IMR-90 (cell line): Measurements from ENCODE around the gene TTC7B. TPM values are rescaled to one million over a fixed set of nuclear protein-coding genes. Genes with fewer than 3 reads are reported as not detected.

Source experiments
- ATAC-seq: fragments of 200-7000 bp; cut with Tn5 transposase; 2 replicates; pipeline ENCODE4 v1.9.1; 2020; ENCODE audit warnings: low read depth, mild to moderate bottlenecking, moderate library complexity
- BruUV-seq: library from RNA; stranded (reverse); fragments of 400-500 nt; replicated peaks from 2 replicates; lab custom pipeline; 2021; lab: Mats Ljungman, UMichigan
- CTCF ChIA-PET: fragments of 300-600 bp; formaldehyde crosslinking; extraction: SDS; loops from one replicate; lab custom pipeline; 2021; ENCODE audit warnings: antibody characterized with exemption; lab: Yijun Ruan, JAX
- POLR2A ChIA-PET: fragments of 300-600 bp; sonication (Branson Sonifier 250); formaldehyde crosslinking; loops from one replicate; lab custom pipeline; 2022; ENCODE audit warnings: antibody characterized with exemption; ENCODE audit not compliant: unreplicated experiment; lab: Charles Lee
- DNase-seq: peaks from one replicate; pipeline ENCODE4 v3.0.0; 2013
- H2AFZ ChIP-seq: replicated peaks from 2 replicates; pipeline ENCODE3; 2013; ENCODE audit warnings: low read length, mild to moderate bottlenecking; ENCODE audit not compliant: poor library complexity
- H2AK5ac ChIP-seq: 2 replicates; pipeline ENCODE4 v1.6.1; 2013; ENCODE audit warnings: low read depth, low read length, inconsistent platforms
- H2AK9ac ChIP-seq: replicated peaks from 2 replicates; pipeline ENCODE3; 2013; ENCODE audit warnings: mild to moderate bottlenecking, low read depth, low read length, moderate library complexity; ENCODE audit not compliant: poor library complexity
- H2BK120ac ChIP-seq: 2 replicates; pipeline ENCODE4 v1.6.1; 2013; ENCODE audit warnings: low read depth, low read length, inconsistent platforms
- H2BK15ac ChIP-seq: 3 replicates; pipeline ENCODE4 v1.6.1; 2013; ENCODE audit warnings: low read depth, low read length, inconsistent platforms
- H2BK20ac ChIP-seq: 2 replicates; pipeline ENCODE4 v1.6.1; 2013; ENCODE audit warnings: low read depth, mild to moderate bottlenecking, inconsistent platforms, low read length, moderate library complexity
- H2BK5ac ChIP-seq: 2 replicates; pipeline ENCODE4 v1.6.1; 2013; ENCODE audit warnings: mild to moderate bottlenecking, low read depth, low read length, inconsistent platforms; ENCODE audit not compliant: poor library complexity, severe bottlenecking
- H3K14ac ChIP-seq: replicated peaks from 2 replicates; pipeline ENCODE4 v1.6.1; 2013; ENCODE audit warnings: low read depth, low read length, inconsistent platforms
- H3K18ac ChIP-seq: 2 replicates; pipeline ENCODE4 v1.6.1; 2013; ENCODE audit warnings: low read depth, low read length, control low read depth
- H3K23ac ChIP-seq: 2 replicates; pipeline ENCODE4 v1.6.1; 2013; ENCODE audit warnings: low read depth, low read length, inconsistent platforms
- H3K27ac ChIP-seq: 2 replicates; pipeline ENCODE4 v1.5.1; 2013; ENCODE audit warnings: mild to moderate bottlenecking, control low read depth, low read length; ENCODE audit not compliant: insufficient read depth
- H3K27me3 ChIP-seq: 2 replicates; pipeline ENCODE4 v1.6.1; 2013; ENCODE audit warnings: low read length; ENCODE audit not compliant: control insufficient read depth, insufficient read depth
- H3K36me3 ChIP-seq: 2 replicates; pipeline ENCODE4 v1.6.1; 2013; ENCODE audit warnings: low read length, mixed read lengths; ENCODE audit not compliant: control insufficient read depth, insufficient read depth
- H3K4ac ChIP-seq: 2 replicates; pipeline ENCODE4 v1.6.1; 2013; ENCODE audit warnings: low read depth, low read length, inconsistent platforms
- H3K4me1 ChIP-seq: 2 replicates; pipeline ENCODE4 v1.6.1; 2013; ENCODE audit warnings: low read length, mixed read lengths; ENCODE audit not compliant: control insufficient read depth, insufficient read depth
- H3K4me2 ChIP-seq: 2 replicates; pipeline ENCODE4 v1.6.1; 2013; ENCODE audit warnings: low read depth, mild to moderate bottlenecking, control low read depth, low read length, moderate library complexity
- H3K4me3 ChIP-seq: 2 replicates; pipeline ENCODE4 v1.5.1; 2013; ENCODE audit warnings: low read depth, mild to moderate bottlenecking, control low read depth, low read length, moderate library complexity; ENCODE audit not compliant: insufficient read depth
- H3K56ac ChIP-seq: 2 replicates; pipeline ENCODE4 v1.6.1; 2013; ENCODE audit warnings: low read length, inconsistent platforms; ENCODE audit not compliant: insufficient read depth; ENCODE audit errors: extremely low read depth
- H3K79me1 ChIP-seq, 2 experiments: 2 replicates each; pipeline ENCODE4 v1.6.1; 2013; ENCODE audit warnings: low read length in 2 of 2, inconsistent platforms in 1 of 2, low read depth in 1 of 2
- H3K9ac ChIP-seq: 2 replicates; pipeline ENCODE4 v1.6.1; 2013; ENCODE audit warnings: low read depth, low read length, control low read depth
- H3K9me1 ChIP-seq: 2 replicates; pipeline ENCODE4 v1.6.1; 2013; ENCODE audit warnings: low read length, inconsistent platforms; ENCODE audit not compliant: insufficient read depth
- H3K9me3 ChIP-seq: 2 replicates; pipeline ENCODE4 v1.6.1; 2013; ENCODE audit warnings: low read length; ENCODE audit not compliant: control insufficient read depth, insufficient read depth
- H4K20me1 ChIP-seq: 2 replicates; pipeline ENCODE4 v1.6.1; 2013; ENCODE audit warnings: low read length, inconsistent platforms; ENCODE audit not compliant: insufficient read depth
- H4K5ac ChIP-seq: 2 replicates; pipeline ENCODE4 v1.6.1; 2013; ENCODE audit warnings: mild to moderate bottlenecking, low read depth, low read length, control low read depth
- H4K8ac ChIP-seq, 2 experiments: 2 replicates each; pipeline ENCODE4 v1.6.1; 2013; ENCODE audit warnings: low read depth in 2 of 2, low read length in 2 of 2, control low read depth in 1 of 2, inconsistent platforms in 1 of 2
- H4K91ac ChIP-seq: 2 replicates; pipeline ENCODE4 v1.6.1; 2013; ENCODE audit warnings: low read depth, low read length, inconsistent platforms; ENCODE audit not compliant: insufficient read depth
- BHLHE40 ChIP-seq: fragments of 150-350 bp; IDR thresholded peaks from 2 replicates; pipeline ENCODE4 v1.6.1; 2016; ENCODE audit warnings: mild to moderate bottlenecking, low read depth, low read length
- CEBPB ChIP-seq: IDR thresholded peaks from 2 replicates; pipeline ENCODE4 v1.6.1; 2012; ENCODE audit warnings: low read depth, low read length, improper control_type of control experiment
- CHD1 ChIP-seq: IDR thresholded peaks from 2 replicates; pipeline ENCODE4 v1.6.1; 2012; ENCODE audit warnings: low read depth, low read length, improper control_type of control experiment
- ELK1 ChIP-seq: fragments of 150-350 bp; IDR thresholded peaks from 2 replicates; pipeline ENCODE4 v1.6.1; 2016; ENCODE audit warnings: low read depth, mild to moderate bottlenecking, low read length, moderate library complexity, borderline replicate concordance
- FOS ChIP-seq: fragments of 150-350 bp; IDR thresholded peaks from 2 replicates; pipeline ENCODE4 v1.6.1; 2016; ENCODE audit warnings: low read depth, low read length
- MAFK ChIP-seq: IDR thresholded peaks from 2 replicates; pipeline ENCODE4 v1.6.1; 2012; ENCODE audit warnings: low read depth, low read length, improper control_type of control experiment
- MAZ ChIP-seq: IDR thresholded peaks from 2 replicates; pipeline ENCODE4 v1.6.1; 2012; ENCODE audit warnings: low read depth, mild to moderate bottlenecking, low read length, improper control_type of control experiment, moderate library complexity, borderline replicate concordance
- MXI1 ChIP-seq: IDR thresholded peaks from 2 replicates; pipeline ENCODE4 v1.6.1; 2012; ENCODE audit warnings: low read depth, mild to moderate bottlenecking, low read length, moderate library complexity, borderline replicate concordance
- NFE2L2 ChIP-seq: fragments of 150-350 bp; IDR thresholded peaks from 2 replicates; pipeline ENCODE4 v1.6.1; 2016; ENCODE audit warnings: low read depth, mild to moderate bottlenecking, low read length
- POLR2A ChIP-seq: IDR thresholded peaks from 2 replicates; pipeline ENCODE4 v1.6.1; 2012; ENCODE audit warnings: mild to moderate bottlenecking, low read depth, low read length
- RAD21 ChIP-seq: IDR thresholded peaks from 2 replicates; pipeline ENCODE4 v1.6.1; 2012; ENCODE audit warnings: low read length, improper control_type of control experiment
- RCOR1 ChIP-seq: IDR thresholded peaks from 2 replicates; pipeline ENCODE4 v1.6.1; 2012; ENCODE audit warnings: mild to moderate bottlenecking, low read length, improper control_type of control experiment; ENCODE audit not compliant: insufficient replicate concordance
- RFX5 ChIP-seq: IDR thresholded peaks from 2 replicates; pipeline ENCODE4 v1.8.0; 2012; ENCODE audit warnings: low read depth, mild to moderate bottlenecking, low read length, moderate library complexity
- SMC3 ChIP-seq: fragments of 150-350 bp; IDR thresholded peaks from 2 replicates; pipeline ENCODE4 v1.6.1; 2016; ENCODE audit warnings: low read depth, mild to moderate bottlenecking, antibody characterized with exemption, low read length, moderate library complexity
- USF2 ChIP-seq: fragments of 150-350 bp; IDR thresholded peaks from 2 replicates; pipeline ENCODE4 v1.6.1; 2017; ENCODE audit warnings: mild to moderate bottlenecking, antibody characterized with exemption, low read length, low read depth
- WGBS, 2 experiments: methylation state at CpG; one replicate each; pipeline versions ENCODE4 v1.1.5 to v1.1.7; 2013; ENCODE audit warnings: missing lambda C conversion rate in 2 of 2; ENCODE audit not compliant: insufficient read length in 1 of 2; ENCODE audit errors: extremely low coverage in 2 of 2; 5-methylcytosine and 5-hydroxymethylcytosine counted together
- dilution Hi-C: fragments of 300-500 bp; cut with HindIII; formaldehyde crosslinking; loops from one replicate; pipeline ENCODE4 v1.14.3; 2018; ENCODE audit warnings: low sequenced_read_pairs; ENCODE audit not compliant: unreplicated experiment
- in situ Hi-C: fragments of 300-500 bp; cut with MboI; formaldehyde crosslinking; loops from 3 replicates; pipeline ENCODE4 v1.14.3; 2019; ENCODE audit warnings: low sequenced_read_pairs, inconsistent platforms, mixed read lengths
- intact Hi-C: fragments of 100-400 bp; cut with micrococcal nuclease; formaldehyde crosslinking; loops from 2 replicates; pipeline ENCODE4 v1.10.0; 2022
- polyA plus RNA-seq, 3 experiments: library from polyadenylated mRNA; depleted of rRNA; stranded (reverse); fragments of >200 nt; gene quantifications; 2 replicates each; pipeline ENCODE4 v1.2.3, GENCODE V29; 2012; ENCODE audit warnings: low replicate concordance in 1 of 3
- total RNA-seq: library from RNA; depleted of rRNA; stranded (reverse); fragments of >200 nt; gene quantifications from 2 replicates; pipeline ENCODE4 v1.2.3, GENCODE V29; 2012
- TF ChIP-seq, protein P1 (sequence below): conservative IDR thresholded peaks from 2 replicates; pipeline ENCODE4 v1.5.1; 2012; ENCODE audit warnings: mild to moderate bottlenecking, low read depth, low read length, improper control_type of control experiment

The TTC7B gene
- total and polyA plus RNA-seq, 2 of the 4 experiments (the other 2 are of a cell fraction) = 18.1 to 35.3 TPM

- Histone ChIP-seq H3K4me2 (no peak overlapping the region), H3K9ac (no peak overlapping the region), H2AK9ac (no peak overlapping the region), H3K23ac (no peak overlapping the region), H4K91ac (no peak overlapping the region), H4K8ac (no peak overlapping the region), H4K20me1 (no peaks in the 10 kb centered on the region; the same call in none of the 2 replicates), H2AK5ac (no peak overlapping the region), H3K4me1 (no peaks in the 10 kb centered on the region), H2BK15ac (no peak overlapping the region), H3K27me3 (no peaks in the 10 kb centered on the region), H3K4me3 (no peak overlapping the region), H3K79me1 (no peaks in the 10 kb centered on the region), H4K5ac (no peak overlapping the region), H3K14ac (no peak overlapping the region), H2AFZ (no peak overlapping the region), H2BK20ac (no peak overlapping the region), H3K27ac (no peak overlapping the region), H3K36me3 (0 out of 2 replicates have a peak, but pooled peaks cover 2% of the 10 kb centered on the region), H3K9me1 (peaks cover 7% of the 10 kb centered on the region; the same call in 1 of the 2 replicates), H2BK5ac (no peak overlapping the region), H3K9me3 (no peaks in the 10 kb centered on the region), H3K4ac (no peak overlapping the region), H3K56ac (no peak overlapping the region), H3K18ac (no peak overlapping the region), H2BK120ac (no peak overlapping the region)
- no peak for DNase-seq
- POLR2A ChIA-PET = no interaction called here
- intact Hi-C loops = no loop called here
- ATAC-seq = no peak
- CTCF ChIA-PET = no interaction called here
- dilution Hi-C loops = no loop called here
- BruUV-seq = no TSS peak
- 100% methylated on average over 2 of the region's 7 CpGs; no CpG with 5 or more reads in 1 of the 2 experiments for WGBS, 2 experiments
- TF ChIP-seq MAFK = no peak
- no peak for TF ChIP-seq MAZ
- no peak for TF ChIP-seq RCOR1
- TF ChIP-seq CEBPB = no peak
- TF ChIP-seq USF2 = no peak
- no peak for TF ChIP-seq RAD21
- TF ChIP-seq POLR2A = no peak
- TF ChIP-seq, protein P1, sequence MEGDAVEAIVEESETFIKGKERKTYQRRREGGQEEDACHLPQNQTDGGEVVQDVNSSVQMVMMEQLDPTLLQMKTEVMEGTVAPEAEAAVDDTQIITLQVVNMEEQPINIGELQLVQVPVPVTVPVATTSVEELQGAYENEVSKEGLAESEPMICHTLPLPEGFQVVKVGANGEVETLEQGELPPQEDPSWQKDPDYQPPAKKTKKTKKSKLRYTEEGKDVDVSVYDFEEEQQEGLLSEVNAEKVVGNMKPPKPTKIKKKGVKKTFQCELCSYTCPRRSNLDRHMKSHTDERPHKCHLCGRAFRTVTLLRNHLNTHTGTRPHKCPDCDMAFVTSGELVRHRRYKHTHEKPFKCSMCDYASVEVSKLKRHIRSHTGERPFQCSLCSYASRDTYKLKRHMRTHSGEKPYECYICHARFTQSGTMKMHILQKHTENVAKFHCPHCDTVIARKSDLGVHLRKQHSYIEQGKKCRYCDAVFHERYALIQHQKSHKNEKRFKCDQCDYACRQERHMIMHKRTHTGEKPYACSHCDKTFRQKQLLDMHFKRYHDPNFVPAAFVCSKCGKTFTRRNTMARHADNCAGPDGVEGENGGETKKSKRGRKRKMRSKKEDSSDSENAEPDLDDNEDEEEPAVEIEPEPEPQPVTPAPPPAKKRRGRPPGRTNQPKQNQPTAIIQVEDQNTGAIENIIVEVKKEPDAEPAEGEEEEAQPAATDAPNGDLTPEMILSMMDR = no peak
- TF ChIP-seq MXI1 = no peak
- TF ChIP-seq FOS = no peak
- TF ChIP-seq SMC3 = no peak
- TF ChIP-seq CHD1 = no peak
- TF ChIP-seq NFE2L2 = no peak
- no peak for TF ChIP-seq ELK1
- no peak for TF ChIP-seq BHLHE40
- no peak for TF ChIP-seq RFX5
- in situ Hi-C loops = no loop called here
Observed at GRCh38 chr14:90557516-90557915, 258.7 kb downstream of the TTC7B start.
